Measurements from ENCODE around the gene TBCEL.

The TBCEL gene

GRCh38 chr11:121042296-121042695, 18.4 kb downstream of the TBCEL start:
- no peak for TF ChIP-seq CTCF (IDR thresholded peaks at IDR 0.05; ENCODE audit: control insufficient read depth, extremely low read depth, insufficient read depth)
- DNase-seq (ENCODE audit: low read depth): no peak
- no peak overlapping the region for H3K4me3 ChIP-seq (ENCODE audit: low read depth, low read length)

GRCh38 chr11:121047926-121048325, 24.0 kb downstream of the TBCEL start:
- no peak for TF ChIP-seq CTCF (IDR thresholded peaks at IDR 0.05; ENCODE audit: control insufficient read depth, extremely low read depth, insufficient read depth)
- no peak overlapping the region for H3K4me3 ChIP-seq (ENCODE audit: low read depth, low read length)
- no peak for DNase-seq (ENCODE audit: low read depth)

- no peak for TF ChIP-seq CTCF (IDR thresholded peaks at IDR 0.05; ENCODE audit: control insufficient read depth, extremely low read depth, insufficient read depth)
- H3K4me3 ChIP-seq (ENCODE audit: low read depth, low read length): no peak overlapping the region
- peak; percentile 69 for DNase-seq (ENCODE audit: low read depth)
Measured at GRCh38 chr11:121048464-121049233, 24.7 kb downstream of the TBCEL start.

- TF ChIP-seq CTCF (IDR thresholded peaks at IDR 0.05; ENCODE audit: control insufficient read depth, extremely low read depth, insufficient read depth): no peak
Measured at GRCh38 chr11:121053244-121053643, 29.3 kb downstream of the TBCEL start.

GRCh38 chr11:121054266-121054665, 30.4 kb downstream of the TBCEL start:
- no peak for TF ChIP-seq CTCF (IDR thresholded peaks at IDR 0.05; ENCODE audit: control insufficient read depth, extremely low read depth, insufficient read depth)
- DNase-seq (ENCODE audit: low read depth): no peak
- no peak overlapping the region for H3K4me3 ChIP-seq (ENCODE audit: low read depth, low read length)

More at GRCh38 chr11:121053244-121053643, 29.3 kb downstream of the TBCEL start:
- DNase-seq (ENCODE audit: low read depth): no peak
- no peak overlapping the region for H3K4me3 ChIP-seq (ENCODE audit: low read depth, low read length)

- TF ChIP-seq CTCF (IDR thresholded peaks at IDR 0.05; ENCODE audit: control insufficient read depth, extremely low read depth, insufficient read depth): no peak
- H3K4me3 ChIP-seq (ENCODE audit: low read depth, low read length): no peak overlapping the region
- DNase-seq (ENCODE audit: low read depth): no peak
Measured at GRCh38 chr11:121055076-121055475, 31.2 kb downstream of the TBCEL start.

GRCh38 chr11:121057922-121058321, 34.0 kb downstream of the TBCEL start:
- DNase-seq (ENCODE audit: low read depth): no peak
- TF ChIP-seq CTCF (IDR thresholded peaks at IDR 0.05; ENCODE audit: control insufficient read depth, extremely low read depth, insufficient read depth): no peak
- no peak overlapping the region for H3K4me3 ChIP-seq (ENCODE audit: low read depth, low read length)

Measured in LNCaP clone FGC (cell line).